NOMO-1 treated with dmso at 0.1 percent for 144 hours (cell line): ENCODE measurements around the gene PLD2.
"Not testable (repeated sequence)": the region's sequence is repeated elsewhere in the genome, so short reads cannot be mapped to it uniquely, and the experiment has no call there.

Experiments used
- DNase-seq: peaks from one replicate; lab custom pipeline; 2025; ENCODE audit not compliant: unreplicated experiment; lab: John Stamatoyannopoulos, UW

PLD2 gene

DNA sequence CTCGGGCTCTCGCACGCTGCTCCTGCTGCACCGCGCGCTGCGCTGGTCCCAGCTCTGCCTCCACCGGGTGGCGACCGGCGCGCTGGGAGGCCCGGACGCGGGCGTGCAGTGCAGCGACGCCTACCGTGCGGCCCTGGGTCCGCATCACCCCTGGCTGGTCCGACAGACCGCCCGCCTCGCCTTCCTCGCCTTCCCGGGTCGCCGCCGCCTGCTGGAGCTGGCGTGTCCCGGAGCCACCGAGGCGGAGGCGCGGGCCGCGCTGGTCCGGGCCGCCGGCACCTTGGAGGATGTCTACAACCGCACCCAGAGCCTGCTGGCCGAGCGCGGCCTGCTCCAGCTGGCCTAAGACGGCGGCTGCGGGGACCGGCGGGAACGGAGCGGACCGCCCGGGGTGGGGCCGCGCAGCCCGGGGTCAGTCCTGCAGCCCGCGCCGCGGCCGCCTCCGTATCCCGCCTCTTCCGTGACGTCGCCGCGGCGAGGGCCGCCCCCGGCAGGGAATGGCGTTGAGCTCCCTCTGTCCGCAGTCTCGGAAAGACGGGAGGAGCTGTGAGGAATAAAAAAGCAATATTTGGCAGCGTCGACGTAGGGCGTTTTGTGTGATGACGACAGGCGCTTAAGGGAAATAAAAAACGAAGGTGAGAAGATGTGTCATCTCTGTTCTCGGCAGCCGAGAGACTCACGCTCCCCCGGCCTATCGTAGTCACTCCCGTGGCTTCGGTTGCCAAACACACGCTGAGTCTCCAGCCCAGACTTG is 16.8 kb upstream of the PLD2 start:
- peak; percentile 79 for DNase-seq

DNA sequence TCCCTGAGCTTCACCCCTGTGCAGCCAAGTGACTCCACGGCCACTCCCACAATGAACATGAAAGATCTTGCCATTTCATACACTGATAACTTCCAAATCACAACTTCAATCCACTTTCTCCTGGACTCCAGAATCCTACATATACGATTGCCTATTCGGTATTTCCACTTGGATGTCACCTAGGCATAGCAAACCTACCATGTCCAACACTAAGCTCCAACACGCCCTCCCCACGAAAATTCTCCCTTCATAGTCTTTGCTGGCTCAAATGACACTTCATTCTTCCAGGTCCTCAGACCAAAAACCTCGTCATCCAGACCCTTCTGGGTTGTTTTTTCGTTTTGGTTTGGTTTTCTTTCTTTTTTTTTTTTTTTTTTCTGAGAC is 16.3 kb upstream of the PLD2 start:
- no peak for DNase-seq

DNA sequence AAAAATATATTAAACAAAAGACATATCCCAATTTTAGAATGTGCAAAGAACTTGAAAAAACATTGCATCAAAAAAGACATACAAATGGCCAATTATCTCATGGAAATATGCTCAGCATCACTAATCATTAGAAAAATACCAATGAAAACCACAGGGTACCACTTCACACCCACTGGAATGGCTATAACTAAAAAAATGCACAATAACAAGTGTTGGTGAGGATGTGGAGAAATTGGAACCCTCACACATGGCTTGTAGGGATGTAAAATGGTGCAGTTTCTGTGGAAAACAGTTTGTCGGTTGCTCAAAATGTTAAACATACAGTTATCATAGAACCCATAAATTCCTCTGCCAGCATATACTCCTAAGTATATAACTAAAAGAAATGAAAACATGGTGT is 11.8 kb upstream of the PLD2 start:
- no peak for DNase-seq

DNA sequence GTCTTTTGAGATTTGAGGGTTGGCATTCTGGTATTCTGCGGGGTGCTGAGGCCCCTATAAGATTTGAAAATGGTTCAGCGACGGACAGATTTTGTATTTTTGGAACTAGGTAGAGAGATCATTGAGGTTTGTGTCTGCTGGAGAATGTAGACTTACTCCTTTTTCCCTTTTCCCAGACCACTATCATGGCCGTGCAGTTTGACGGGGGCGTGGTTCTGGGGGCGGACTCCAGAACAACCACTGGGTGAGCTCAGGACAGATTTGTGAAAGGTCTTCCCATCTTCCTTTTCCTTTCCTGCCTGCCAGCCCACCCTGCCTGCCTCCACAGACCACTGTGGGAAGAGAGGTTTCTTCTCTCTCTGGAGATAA is 10.4 kb upstream of the PLD2 start:
- no peak for DNase-seq

DNA sequence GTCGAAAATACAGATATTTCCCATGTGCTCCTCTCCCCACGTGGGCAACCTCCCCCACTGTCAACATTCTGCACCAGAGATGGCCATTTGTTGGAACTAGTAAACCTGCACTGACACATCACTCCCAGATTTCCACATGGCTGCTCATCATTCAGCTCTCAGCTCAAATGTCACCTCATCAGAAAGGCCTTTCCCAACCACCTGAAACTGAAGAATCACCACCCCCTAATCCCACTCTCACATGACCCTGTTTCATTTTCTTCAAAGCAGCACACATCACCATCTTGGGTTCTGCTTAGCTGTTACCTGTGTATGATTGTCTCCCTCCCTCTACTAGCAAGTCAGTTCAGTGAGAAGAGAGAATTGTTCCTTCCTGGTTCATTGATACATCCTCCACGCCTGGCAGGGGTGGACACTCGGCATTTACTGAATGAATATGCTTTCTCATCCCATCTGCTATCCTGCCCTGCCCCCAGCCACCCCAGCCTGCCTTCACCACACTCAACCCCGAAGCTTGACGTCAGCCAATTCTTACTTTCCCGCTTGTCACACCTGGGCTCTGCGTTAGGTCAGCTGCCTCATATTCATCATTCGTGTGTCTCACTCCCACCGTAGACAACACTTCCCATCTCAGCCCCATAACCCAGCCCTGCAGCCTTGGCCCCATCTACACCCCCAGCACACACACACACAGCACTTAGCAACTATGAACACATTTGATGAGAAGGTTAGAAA is 6.3 kb upstream of the PLD2 start:
- no peak for DNase-seq

DNA sequence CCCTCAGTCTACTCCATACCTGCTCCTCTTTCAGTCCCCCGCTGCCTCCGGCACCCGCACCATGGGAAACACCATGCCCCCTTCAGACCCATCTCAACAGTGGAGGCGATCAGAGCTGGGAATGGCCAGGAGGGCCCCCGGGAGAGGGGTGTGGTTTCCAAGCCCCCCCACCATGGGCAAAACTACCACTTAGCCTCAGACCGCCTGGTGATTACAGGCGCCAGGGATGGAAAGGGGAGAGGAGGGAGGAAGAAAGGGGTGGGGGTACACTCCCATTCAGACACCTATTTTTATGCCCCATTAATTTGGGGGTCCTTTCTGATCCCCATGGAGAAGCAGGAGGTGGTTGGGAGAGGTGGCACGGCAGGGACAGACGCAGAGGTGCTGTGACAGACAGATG is 4.7 kb upstream of the PLD2 start, which contains the start of gene C17orf114:
Gene C17orf114, minus strand, starts transcription at position 101 of the 400 bp plus-strand sequence.
- no peak for DNase-seq

DNA sequence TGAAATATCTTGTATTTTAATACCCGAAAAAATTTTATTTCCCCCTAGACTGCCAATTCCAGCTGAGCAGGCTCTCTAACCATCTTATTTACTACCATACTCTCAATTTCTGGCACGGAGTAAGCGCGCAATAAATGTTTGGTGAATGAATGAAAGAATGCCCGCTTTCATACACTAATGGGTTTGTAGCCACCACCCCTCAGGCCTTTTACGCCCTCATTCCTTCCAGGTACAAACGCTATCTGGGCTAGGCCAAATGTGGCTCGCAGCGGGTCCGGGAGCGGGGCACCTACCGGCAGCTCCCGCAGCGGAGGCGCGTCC is 536 bp upstream of the PLD2 start:
- DNase-seq: no peak

DNA sequence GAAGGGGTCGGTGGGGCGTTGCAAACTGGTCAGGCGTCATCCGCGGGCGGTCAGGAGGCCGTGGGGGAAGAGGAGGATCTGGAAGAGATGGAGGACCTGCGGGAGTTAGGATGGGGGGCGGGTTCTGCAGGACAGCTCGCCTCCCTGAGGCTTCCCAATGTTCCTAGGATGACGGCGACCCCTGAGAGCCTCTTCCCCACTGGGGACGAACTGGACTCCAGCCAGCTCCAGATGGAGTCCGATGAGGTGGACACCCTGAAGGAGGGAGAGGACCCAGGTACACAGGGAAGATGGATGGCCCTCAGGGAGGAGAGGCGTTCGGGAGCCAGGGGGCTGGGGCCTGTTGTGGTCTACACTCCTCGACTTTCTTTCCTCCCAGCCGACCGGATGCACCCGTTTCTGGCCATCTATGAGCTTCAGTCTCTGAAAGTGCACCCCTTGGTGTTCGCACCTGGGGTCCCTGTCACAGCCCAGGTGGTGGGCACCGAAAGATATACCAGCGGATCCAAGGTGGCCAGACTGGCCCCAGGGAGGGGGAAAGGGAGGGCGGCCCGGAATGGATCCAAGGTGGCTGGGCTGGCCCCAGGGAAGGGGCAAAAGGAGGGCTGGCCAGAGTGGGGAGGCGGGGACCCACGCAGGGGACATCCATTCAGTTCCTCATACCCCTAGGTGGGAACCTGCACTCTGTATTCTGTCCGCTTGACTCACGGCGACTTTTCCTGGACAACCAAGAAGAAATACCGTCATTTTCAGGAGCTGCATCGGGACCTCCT is 839 bp downstream of the PLD2 start:
- no peak for DNase-seq

DNA sequence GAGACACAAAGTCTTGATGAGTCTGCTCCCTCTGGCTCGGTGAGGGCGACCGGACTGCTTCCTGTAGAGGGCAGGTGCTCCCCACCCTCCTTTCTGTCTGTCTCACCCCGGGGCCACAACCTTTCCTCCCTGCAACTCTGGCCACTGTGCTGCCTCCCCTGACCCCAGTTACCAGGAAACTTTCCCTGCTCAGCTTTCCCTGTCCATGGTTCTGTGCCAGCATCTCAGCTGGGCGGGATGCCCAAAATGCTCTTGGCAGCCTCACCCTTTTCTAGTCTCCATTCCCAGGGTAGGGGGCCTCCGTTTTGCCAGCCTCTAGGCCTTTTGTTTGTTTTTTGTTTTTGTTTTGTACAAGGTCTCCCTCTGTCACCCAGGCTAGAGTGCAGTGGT is 1.4 kb downstream of the PLD2 start:
- DNase-seq: no peak

DNA sequence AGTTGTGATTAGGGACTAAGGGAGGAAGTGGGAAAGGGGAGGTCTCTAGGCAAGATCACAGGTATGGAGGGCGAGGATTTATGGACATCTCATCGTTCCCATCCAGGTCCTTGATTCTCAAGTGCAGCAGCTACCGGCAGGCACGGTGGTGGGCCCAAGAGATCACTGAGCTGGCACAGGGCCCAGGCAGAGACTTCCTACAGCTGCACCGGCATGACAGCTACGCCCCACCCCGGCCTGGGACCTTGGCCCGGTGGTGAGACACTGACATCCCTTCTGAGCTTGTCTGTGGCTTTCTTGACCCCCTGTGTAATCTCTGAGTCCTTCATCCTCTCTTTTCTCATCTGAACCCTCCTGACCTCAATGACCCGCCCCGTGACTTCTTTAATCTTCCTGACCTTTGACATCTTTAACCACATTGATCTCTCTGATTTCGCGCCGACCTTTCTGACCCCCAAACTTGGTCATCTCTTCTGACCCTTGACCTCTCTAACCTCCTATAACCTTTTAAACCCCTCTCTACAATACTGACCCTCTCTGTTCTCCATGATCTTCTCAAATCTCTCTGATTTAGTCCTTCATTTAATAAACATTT is 3.8 kb downstream of the PLD2 start:
- no peak for DNase-seq

DNA sequence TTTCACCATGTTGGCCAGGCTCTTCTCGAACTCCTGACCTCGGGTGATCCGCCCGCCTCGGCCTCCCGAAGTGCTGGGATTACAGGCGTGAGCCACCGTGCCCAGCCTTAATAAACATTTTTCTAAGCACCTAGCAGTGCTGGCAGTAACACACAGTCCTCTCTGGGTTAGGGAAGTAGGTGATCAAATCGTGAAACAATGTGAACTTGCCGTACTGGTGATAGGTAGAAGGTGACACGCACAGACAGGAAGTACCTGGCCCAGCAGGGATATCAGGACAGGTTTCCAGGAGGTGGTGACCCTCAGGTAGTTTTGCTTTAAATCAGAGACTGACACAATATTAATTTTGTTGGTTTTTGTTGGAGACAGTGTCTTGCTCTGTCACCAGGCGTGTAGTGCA is 4.5 kb downstream of the PLD2 start:
- no peak for DNase-seq

DNA sequence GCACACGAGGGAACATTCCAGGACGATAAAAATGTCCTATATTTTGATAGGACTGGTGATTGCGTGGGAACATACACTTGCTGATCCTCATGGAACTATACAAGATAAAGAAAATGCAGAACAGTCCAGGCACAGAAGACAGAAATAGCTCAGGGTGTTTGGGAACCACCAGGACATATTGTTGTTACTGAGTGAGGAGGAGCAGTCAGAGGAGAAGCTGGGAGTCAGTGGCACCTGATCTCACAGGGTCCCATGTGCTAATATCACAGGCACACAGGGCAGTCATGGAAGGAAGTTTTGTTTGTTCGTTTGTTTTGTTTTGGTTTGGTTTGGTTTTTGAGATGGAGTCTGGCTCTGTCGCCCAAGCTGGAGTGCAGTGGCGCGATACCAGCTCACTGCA is 5.7 kb downstream of the PLD2 start:
- no peak for DNase-seq

DNA sequence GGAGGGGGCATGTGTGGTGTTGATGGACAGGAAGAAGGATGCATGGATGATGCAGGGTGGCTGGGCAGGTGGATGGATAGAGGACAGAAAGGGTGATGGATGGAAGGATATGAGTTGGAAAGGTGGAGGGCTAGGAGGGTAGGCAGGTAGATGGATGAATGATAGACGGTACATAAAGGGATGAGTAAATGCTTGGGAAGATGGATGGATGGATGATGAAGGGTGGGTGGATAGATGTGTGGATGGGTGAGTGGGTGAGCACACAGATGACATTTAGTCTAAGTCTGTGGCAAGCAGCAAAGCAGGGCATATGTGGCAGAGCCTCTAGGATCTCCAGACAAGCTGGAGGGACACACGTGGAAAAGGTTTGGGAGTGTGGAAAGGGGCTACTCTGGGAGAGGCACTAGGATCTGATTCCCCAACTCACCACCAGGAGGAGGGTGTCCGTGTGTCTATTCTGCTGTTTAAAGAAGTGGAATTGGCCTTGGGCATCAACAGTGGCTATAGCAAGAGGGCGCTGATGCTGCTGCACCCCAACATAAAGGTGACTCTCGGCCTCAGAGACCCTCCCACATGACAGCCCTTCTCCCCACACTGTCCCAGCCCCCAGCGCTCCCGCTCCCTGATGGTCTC is 8.2 kb downstream of the PLD2 start:
- DNase-seq: no peak

DNA sequence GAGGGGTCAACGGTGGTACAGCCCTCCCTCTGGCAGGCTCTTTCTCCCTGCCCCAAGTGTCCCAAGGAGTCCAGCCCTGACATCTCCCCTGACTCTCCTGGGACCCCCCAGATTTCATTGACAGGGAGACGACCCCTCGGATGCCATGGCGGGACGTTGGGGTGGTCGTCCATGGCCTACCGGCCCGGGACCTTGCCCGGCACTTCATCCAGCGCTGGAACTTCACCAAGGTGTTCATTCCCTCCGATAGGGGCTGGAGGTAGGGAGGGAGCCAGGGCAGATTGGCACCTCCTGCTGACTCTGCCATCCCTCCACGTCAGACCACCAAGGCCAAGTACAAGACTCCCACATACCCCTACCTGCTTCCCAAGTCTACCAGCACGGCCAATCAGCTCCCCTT is 9.9 kb downstream of the PLD2 start:
- no peak for DNase-seq

DNA sequence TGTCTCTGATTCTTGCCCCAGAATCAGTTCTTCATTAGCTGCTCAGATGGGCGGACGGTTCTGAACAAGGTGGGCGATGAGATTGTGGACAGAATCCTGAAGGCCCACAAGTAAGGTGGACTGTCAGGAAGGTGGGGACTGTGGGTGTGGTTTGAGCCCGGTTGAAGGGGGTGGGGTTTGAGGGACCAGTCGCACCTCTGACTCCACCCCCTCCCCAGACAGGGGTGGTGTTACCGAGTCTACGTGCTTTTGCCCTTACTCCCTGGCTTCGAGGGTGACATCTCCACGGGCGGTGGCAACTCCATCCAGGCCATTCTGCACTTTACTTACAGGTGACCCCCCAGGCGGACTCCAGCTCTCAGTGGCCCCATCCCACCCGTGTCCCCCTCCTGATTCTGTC is 11.3 kb downstream of the PLD2 start:
- DNase-seq: no peak

DNA sequence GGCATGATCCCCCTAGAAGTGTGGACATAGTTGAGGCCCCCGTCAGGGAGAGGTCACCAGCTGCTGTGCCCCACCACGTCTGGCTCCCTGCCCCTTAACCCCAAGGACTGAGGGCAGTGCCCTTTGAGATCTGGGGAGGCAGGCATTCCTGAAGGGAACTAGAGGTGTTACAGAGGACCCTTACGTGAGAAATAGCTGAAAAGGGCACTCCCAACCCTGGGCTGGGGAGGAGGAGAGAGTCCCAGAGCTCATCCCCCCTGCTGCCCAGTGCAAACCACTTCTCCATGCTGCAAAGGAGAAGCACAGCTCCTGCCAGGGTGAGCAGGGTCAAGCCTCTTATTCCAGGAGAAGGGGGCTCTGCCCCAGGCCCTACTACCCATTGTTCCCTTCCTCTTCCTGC is 15.9 kb downstream of the PLD2 start:
- DNase-seq: no peak

DNA sequence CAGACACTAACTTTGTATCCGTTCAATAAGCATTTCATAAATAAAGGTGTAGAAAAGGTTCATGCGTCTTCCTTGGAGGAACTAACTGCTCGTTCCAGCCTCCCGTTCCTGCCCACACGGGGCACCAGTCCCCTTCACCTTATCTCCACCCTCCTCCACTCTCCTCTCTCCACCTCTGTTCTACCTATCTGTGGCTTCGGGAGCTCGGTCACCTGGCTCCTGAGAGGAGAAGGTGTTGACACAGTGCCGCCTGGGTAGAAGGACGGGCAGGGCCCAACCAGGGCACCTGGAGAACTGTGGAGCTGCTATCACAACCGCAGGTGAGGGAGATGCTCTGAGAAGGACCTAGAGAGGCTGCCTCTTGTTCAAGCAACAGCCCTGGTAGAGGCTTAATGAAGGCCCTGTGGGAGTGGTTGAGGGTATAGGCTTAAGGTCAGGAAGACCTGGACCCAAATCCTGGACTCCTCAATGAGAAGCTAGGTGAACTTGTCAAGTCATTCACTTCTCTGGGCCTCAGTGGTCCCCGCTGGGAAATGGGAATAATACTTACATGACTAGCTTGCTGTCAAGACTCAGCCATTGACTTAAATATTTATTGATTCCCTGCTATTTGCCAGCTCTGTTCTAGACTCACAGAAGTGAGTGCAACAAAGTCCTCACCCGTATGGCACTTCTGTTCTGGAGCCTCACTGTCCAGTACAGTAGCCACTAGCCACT is 16.6 kb downstream of the PLD2 start:
- no peak for DNase-seq

DNA sequence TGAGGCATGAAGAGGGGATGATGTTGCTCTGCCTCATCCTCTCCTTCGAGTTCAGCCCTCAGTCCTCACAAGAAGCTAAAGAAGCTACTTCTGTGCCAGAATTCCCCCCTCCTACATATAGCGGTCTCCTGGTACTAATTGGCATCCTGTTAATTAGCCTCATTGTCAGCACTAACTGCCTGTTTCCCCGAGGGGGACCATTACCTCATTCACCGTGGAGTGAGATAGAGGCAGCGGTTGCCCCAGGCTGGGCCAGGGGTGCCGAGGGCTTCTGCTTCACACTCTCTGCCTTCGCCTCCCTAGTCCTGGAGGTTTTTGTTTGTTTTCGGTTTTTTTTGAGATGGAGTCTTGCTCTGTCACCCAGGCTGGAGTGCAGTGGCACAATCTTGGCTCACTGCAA is 20.4 kb downstream of the PLD2 start:
- DNase-seq: no peak

DNA sequence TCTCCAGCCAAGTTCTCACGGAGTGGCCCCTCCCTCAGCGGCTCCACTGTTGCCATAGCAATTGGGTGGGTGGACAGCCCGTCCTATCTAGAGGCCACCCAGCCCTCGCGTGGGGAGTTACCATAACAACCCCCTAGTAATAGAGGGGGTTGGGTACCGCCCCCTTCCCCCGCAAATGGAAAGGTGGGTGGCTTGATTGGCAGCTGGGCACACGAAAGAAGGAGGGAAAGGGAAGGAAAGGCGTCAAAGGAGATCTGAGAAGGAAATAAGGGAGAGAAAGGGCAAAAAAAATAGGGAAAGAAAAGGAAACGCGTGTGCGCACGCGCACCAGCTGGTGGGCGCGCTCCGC is 25.9 kb downstream of the PLD2 start:
- not testable (repeated sequence) for DNase-seq

DNA sequence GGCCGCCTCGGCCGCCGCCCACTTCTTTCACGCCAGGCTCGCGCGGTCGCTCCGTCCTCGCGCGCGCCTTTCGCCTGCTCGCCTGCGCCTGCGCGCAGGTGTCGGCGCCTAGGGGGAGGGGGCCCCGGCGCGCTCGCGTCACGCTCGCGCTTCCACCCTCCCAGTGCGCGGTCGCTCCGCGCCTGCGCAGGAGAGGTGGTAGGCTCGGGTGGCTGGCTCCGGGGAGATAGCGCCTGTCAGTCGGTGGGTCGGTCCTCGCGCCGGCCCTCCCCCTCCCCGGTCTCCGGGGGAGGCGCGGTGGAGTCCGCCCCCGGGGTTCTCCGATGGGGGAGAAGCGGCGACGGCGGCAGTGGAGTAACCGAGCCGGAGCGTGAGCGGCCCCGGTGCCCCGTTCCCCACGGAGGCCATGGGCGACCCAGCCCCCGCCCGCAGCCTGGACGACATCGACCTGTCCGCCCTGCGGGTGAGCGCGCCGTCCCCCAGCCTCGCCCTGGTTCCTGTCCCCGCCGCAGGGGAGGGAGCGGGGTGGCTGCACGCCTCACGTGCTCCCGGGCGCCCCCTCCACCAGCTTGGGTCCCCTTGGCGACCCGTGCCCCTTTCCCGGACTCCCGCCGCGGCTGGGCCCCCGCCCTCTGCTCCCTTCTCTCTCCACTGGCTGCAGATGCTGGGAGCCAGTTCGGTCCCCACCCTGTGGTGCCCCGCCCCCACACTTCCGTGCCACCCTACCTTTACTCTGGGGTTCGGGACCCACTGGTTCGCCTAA is 26.4 kb downstream of the PLD2 start, which contains the start of gene MINK1:
Gene MINK1, plus strand, starts transcription at position 163 of the 763 bp plus-strand sequence. Its CDS starts 244 bp downstream, at position 407.
- DNase-seq: peak; percentile 77
